ENCODE data around the gene IGF2R.
"Not testable (repeated sequence)": the region's sequence is repeated elsewhere in the genome, so short reads cannot be mapped to it uniquely, and the experiment has no call there.

IGF2R gene

GRCh38 chr6:159996087-159996622 is 27.3 kb downstream of the IGF2R start:
- DNase-seq (ENCODE audit: low read depth, low spot score): no peak

GRCh38 chr6:159996626-159997497 is 28.0 kb downstream of the IGF2R start:
- DNase-seq (ENCODE audit: low read depth, low spot score): no peak

DNA sequence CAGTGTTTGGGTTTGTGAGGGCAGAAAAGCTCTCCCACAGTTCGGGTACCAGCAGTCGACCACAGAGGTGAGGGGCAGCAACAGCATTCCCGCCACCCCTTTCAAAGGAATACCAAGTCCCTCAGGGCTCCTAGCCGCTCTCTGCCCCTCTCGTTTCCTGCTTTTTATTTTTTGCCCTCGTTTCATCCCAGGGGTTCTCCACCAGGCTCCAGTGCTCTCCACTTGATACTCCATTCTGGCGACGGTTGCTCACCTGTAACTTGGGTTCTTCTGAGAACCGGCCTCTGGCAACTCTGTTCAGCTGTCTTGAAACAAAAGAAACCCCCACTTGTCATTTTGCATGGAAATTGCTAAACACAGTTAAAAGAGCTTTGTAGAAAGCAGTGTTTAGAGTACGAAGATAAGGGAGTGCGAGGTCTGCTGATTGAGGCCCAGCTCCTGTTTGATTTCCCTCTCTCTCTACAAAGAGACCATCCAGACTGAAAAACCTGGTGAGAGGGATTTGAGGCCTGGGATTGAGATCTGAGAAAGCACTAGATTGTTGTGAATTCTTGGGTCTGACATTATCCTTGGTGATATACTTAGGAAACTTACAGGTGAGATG is 28.7 kb downstream of the IGF2R start:
- DNase-seq (ENCODE audit: low read depth, low spot score): no peak

DNA sequence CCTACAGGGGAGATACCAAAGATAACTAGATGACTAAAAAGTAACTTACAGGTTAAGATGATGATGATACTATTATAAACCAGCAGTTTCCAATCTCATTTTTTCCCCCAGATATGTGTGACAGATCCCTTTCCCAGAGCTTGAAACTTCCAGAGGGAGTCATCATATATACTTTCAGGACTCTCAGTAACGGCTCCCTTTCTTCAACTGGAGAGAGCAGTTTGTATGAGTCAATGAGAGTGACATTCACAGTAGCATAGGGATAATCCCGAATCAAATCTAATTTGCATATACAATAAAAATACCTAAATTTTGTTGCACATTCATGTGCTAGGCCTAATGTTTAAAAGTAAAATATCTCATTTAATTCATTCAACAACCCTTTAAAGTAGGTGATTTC is 29.7 kb downstream of the IGF2R start:
- DNase-seq (ENCODE audit: low read depth, low spot score): no peak

GRCh38 chr6:159999240-159999671 is 30.4 kb downstream of the IGF2R start:
- no peak for DNase-seq (ENCODE audit: low read depth, low spot score)

GRCh38 chr6:160000280-160000704 is 31.4 kb downstream of the IGF2R start:
- no peak for DNase-seq (ENCODE audit: low read depth, low spot score)

DNA sequence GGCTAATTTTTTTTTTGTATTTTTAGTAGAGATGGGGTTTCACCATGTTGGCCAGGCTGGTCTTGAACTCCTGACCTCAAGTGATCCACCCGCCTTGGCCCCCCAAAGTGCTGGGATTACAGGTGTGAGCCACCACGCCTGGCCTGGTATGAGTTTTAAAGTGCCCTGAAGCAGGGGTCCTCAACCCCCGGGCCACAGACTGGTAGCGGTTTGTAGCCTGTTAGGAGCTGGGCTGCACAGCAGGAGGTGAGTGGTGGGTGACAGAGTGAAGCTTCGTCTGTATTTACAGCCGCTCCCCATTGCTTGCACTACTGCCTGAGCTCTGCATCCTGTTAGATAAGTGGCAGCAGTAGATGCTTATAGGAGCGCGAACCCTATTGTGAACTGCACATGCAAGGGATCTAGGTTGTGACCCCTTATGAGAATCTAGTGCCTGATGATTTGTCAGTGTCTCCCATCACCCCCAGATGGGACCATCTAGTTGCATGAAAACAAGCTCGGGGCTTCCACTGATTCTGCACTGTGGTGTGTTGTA is 32.1 kb downstream of the IGF2R start:
- not testable (repeated sequence) for DNase-seq (ENCODE audit: low read depth, low spot score)

DNA sequence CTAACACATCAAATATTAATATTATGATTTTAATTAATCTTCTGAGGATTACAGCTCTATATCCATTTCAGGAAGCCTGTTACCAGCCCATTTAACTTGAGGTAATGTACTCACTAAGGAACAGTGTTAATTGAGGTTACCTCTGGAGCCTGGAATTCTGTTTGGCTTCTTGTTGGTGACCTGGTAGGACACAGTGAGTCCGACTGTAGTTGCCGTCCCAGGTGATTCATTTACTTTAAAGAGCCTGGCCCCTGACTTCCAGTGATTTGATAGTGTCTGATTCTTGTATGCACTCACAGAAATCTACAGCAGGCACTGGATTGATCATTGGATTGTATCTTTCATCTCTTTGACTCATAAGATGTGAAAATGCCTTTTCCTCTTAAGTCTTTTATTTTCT is 34.0 kb downstream of the IGF2R start:
- no peak for DNase-seq (ENCODE audit: low read depth, low spot score)

- no peak for DNase-seq (ENCODE audit: low read depth, low spot score)
These were observed 35.1 kb downstream of the IGF2R start for GRCh38 chr6:160004018-160004417.

- DNase-seq (ENCODE audit: low read depth, low spot score): no peak
These were observed 35.7 kb downstream of the IGF2R start for GRCh38 chr6:160004419-160005175.

DNA sequence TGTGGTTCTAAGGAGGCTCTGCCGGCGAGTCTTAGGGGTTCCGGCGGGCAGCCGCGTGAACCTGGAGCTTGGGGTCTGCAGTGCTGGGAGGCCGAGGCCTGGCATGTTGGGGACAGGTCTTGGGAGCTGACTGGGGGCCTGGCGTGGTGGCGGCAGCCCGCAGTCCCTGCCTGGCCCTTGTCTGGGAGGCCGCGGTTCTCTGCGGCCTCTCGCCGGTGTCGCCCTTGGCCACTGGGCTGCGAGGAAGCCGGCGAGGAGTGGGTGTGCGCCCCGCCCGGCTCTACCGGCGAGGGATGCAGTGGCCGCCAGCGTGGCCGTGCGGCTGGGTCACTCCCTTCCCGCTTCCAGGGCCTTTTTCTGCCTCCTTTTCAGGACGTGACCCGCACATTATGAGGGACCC is 36.3 kb downstream of the IGF2R start:
- no peak for DNase-seq (ENCODE audit: low read depth, low spot score)

DNA sequence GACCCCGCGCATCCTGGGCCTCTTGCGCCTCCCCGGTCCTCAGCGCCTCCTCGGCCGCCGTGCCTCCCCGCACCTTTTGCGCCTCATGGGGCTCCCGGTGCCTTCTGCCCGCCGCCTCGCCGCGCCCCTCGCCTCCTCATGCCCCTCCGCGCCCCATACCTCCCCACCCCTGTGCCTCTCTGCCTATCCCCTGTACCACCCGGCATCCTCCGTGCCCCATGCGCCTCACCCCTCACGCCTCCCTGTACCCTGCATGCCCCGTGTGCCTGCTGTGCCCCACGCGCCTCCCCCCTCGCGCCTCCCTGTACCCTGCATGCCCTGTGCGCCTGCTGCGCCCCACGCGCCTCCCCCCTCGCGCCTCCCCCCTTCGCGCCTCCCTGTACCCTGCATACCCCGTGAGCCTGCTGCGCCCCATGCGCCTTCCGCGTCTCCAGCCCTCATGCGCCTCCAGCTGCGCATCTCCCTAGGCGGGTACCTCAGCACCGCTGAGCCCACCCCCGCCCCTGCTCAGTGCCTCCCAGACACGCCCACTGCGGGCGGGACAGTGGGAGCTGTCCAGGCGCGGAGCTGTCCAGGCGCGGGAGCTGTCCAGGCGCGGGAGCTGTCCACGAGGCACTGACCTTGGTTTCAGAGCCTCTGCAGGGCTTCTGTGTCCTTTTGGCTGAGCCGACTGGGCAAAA is 37.1 kb downstream of the IGF2R start:
- no peak for DNase-seq (ENCODE audit: low read depth, low spot score)

- DNase-seq (ENCODE audit: low read depth, low spot score): no peak
These were observed 38.3 kb downstream of the IGF2R start for GRCh38 chr6:160007145-160007544.

DNA sequence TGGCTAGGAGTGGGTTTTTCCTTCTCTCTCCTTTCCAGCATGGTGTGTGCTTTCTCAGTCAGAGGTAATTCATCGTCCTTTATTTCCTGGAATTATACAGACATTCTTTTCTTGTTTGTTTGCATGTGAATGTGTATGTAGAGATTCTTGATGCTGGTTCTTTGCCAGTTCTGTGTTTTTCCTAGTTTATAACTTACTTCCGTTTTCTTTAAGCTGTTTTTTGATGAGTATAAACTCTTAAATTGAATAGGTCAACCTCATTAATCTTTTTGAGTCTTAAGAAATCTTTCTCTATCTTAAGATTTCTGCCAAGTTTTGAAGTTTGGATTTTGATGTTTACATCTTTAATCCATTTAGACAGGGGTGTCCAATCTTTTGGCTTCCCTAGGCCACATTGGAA is 38.7 kb downstream of the IGF2R start:
- DNase-seq (ENCODE audit: low read depth, low spot score): no peak

DNA sequence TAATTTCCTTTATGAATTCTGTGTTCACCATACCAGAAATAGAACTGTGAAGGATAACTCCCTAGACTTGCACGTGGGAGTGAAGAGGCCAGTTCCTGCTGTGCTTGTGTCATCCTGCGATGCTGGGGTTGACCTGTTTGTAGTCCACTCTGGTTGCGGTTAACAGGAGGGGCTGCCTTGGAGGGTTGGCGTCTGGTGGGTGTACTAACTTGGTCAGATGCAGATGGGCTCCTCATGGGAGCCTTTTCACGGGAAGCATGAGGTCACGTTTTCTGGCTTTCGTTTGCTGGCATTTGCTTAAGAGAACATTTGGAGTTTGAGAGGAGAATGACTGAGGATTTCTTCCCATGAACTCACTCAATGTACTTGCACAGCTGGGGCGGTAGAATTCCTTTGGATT is 41.2 kb downstream of the IGF2R start:
- DNase-seq (ENCODE audit: low read depth, low spot score): no peak

- no peak for DNase-seq (ENCODE audit: low read depth, low spot score)
These were observed 45.3 kb downstream of the IGF2R start for GRCh38 chr6:160013987-160014868.

DNA sequence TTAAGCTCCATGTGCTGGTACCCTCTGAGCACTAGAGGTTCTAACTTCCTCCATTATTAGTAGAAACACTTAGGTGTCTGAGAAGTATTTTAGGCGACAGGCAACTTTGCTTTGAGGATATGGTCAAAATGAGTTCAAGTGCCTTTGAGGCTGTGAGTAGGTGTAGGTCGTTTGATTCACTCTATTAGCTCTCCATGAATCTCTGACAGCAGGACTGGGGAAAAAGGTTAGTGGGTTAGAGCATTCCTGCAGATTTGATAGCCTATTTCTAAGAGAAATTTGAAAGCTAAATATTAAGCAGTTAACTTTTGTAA is 45.9 kb downstream of the IGF2R start:
- no peak for DNase-seq (ENCODE audit: low read depth, low spot score)

DNA sequence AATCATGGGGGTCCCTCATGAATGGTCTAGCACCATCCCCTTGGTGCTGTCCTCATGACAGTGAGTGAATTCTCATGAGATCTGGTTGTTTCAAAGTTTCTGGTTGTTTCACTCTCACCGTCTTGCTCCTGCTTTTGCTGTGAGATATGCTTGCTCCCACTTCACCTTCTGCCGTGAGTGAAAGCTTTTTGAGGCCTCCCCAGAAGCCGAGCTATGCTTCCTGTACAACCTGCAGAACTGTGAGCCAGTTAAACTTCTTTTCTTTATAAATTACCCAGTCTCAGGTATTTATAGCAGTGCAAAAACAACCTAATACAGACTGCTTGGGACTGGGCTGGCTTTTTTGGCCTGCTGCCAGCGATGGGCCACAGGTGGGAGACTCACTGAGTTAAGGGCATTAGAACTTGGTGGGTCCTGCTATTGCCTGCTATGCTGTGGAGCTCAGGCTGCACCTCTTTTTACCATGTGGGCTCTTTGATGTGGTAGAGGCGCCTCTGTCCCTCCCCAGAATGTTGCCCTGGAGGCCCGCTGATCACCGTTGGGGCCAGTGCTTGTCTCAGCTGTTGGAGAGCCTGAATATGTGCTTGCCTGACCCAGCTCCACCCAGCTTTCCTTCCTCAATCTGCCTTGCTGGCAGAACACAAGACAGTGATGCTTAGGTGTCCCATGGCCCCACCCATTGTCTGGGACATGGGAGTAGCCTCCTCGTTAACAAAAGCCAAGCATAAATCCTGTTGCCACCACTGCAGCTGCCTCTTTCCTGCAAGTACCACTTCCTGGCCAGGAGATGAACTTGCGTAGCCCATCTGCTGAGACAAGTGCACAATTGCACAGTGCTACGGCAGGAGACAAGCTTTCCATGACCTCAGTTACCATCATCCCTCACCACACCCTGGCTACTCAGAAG is 47.1 kb downstream of the IGF2R start:
- DNase-seq (ENCODE audit: low read depth, low spot score): no peak

DNA sequence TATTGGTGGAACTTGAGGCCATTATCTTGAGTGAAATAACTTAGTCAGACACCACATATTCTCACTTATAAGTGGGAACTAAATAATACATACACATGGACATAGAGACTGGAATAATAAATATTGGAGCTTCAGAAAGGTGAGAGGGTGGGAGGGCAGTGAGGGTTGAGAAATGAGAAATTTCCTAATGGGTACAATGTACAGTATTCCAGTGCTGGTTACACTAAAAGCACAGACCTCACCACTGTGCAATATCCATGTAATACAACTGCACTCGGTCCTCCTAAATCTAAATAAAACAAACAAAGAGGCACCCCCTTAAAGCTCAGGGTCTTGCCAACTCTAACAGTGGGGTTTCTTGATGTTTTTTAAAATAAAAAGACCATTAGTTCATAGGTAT is 53.2 kb downstream of the IGF2R start:
- no peak for DNase-seq (ENCODE audit: low read depth, low spot score)

Data from activated CD4-positive, CD25-positive, alpha-beta regulatory T cell treated with anti-CD3 and anti-CD28 coated beads, Interleukin-2, amount 50 U/mL, for 16 hours (primary cell).